Effector memory CD4-positive, alpha-beta T cell (primary cell): ENCODE results near the gene DEPDC1.

Experiments used
- DNase-seq, 3 donors: peaks; one replicate each; pipeline ENCODE4 v3.0.0-alpha.2; 2020
- H3K27ac ChIP-seq: 2 replicates; pipeline ENCODE4 v1.7.0; 2013; ENCODE audit warnings: mild to moderate bottlenecking, low read length, moderate library complexity; ENCODE audit not compliant: insufficient read depth, poor library complexity, severe bottlenecking
- H3K27me3 ChIP-seq: replicated peaks from 2 replicates; pipeline ENCODE4 v1.7.0; 2013; ENCODE audit warnings: mild to moderate bottlenecking, low read length; ENCODE audit not compliant: insufficient read depth, control insufficient read depth, poor library complexity, severe bottlenecking
- H3K36me3 ChIP-seq: 2 replicates; pipeline ENCODE4 v1.7.0; 2013; ENCODE audit warnings: mild to moderate bottlenecking, low read length, moderate library complexity; ENCODE audit not compliant: control insufficient read depth, insufficient read depth
- H3K4me1 ChIP-seq: 2 replicates; pipeline ENCODE4 v1.7.0; 2013; ENCODE audit warnings: low read length, mild to moderate bottlenecking; ENCODE audit not compliant: control insufficient read depth, insufficient read depth, poor library complexity, severe bottlenecking
- H3K4me3 ChIP-seq: 2 replicates; pipeline ENCODE4 v1.7.0; 2013; ENCODE audit warnings: low read length, low read depth, mild to moderate bottlenecking; ENCODE audit not compliant: insufficient read depth, poor library complexity, severe bottlenecking
- H3K9me3 ChIP-seq: 2 replicates; pipeline ENCODE4 v1.7.0; 2013; ENCODE audit warnings: mild to moderate bottlenecking, low read length, moderate library complexity; ENCODE audit not compliant: control insufficient read depth

DEPDC1 gene

GRCh38 chr1:68429233-68429808, 67.6 kb downstream of the DEPDC1 start:
- Histone ChIP-seq H3K4me1 (no peaks in the 10 kb centered on the region), H3K9me3 (no peaks in the 10 kb centered on the region), H3K27ac (no peak overlapping the region), H3K27me3 (no peaks in the 10 kb centered on the region), H3K36me3 (no peaks in the 10 kb centered on the region), H3K4me3 (no peak overlapping the region)
- no peak for DNase-seq

GRCh38 chr1:68426594-68426993, 70.3 kb downstream of the DEPDC1 start:
- no peak for DNase-seq
- Histone ChIP-seq H3K4me3 (no peak overlapping the region), H3K4me1 (no peaks in the 10 kb centered on the region), H3K27ac (no peak overlapping the region), H3K9me3 (no peaks in the 10 kb centered on the region), H3K36me3 (no peaks in the 10 kb centered on the region), H3K27me3 (no peaks in the 10 kb centered on the region)
